ENCODE measurements around the gene STAB1.

DNA sequence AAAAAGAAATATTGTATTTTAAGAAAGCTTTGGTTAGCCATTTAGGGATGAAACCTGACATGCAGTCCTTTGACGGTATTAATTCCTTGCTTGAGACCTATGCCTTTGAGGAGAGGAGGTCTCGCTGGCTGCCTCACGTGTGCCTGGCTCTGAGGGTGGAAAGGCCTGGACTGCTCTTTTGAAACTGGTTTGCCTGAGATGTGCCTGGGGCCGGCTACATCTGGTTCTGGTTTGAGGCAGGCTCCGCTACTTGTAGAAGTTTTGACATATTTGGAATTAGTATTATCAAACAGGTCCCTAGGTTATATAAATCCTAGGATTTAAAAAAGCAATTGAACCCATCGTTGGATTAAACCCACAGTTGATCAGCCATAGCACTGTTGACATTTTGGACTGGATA lies 33.3 kb upstream of the STAB1 start:
- TF ChIP-seq, protein P1, sequence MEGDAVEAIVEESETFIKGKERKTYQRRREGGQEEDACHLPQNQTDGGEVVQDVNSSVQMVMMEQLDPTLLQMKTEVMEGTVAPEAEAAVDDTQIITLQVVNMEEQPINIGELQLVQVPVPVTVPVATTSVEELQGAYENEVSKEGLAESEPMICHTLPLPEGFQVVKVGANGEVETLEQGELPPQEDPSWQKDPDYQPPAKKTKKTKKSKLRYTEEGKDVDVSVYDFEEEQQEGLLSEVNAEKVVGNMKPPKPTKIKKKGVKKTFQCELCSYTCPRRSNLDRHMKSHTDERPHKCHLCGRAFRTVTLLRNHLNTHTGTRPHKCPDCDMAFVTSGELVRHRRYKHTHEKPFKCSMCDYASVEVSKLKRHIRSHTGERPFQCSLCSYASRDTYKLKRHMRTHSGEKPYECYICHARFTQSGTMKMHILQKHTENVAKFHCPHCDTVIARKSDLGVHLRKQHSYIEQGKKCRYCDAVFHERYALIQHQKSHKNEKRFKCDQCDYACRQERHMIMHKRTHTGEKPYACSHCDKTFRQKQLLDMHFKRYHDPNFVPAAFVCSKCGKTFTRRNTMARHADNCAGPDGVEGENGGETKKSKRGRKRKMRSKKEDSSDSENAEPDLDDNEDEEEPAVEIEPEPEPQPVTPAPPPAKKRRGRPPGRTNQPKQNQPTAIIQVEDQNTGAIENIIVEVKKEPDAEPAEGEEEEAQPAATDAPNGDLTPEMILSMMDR (IDR thresholded peaks at IDR 0.05), result no peak
- TF ChIP-seq POLR2A (IDR thresholded peaks at IDR 0.05), result no peak

All from testis (tissue), 2 donors.